NB4 (cell line): ENCODE measurements around the gene VDAC1.

ENCODE experiments used
- MYC ChIP-seq: IDR thresholded peaks from 2 replicates; pipeline ENCODE4 v1.6.1; 2011; ENCODE audit warnings: low read depth, low read length
- POLR2A ChIP-seq: IDR thresholded peaks from 2 replicates; pipeline ENCODE4 v1.6.1; 2011; ENCODE audit warnings: mild to moderate bottlenecking; ENCODE audit not compliant: insufficient read length; ENCODE audit errors: extremely low read depth
- TF ChIP-seq, protein P1 (sequence below): IDR thresholded peaks from one replicate; pipeline ENCODE4 v1.5.1; 2012; ENCODE audit warnings: low read depth, low read length
- TF ChIP-seq, protein P2 (sequence below): IDR thresholded peaks from 2 replicates; pipeline ENCODE4 v1.6.1; 2011; ENCODE audit warnings: low read depth, low read length

GRCh38 chr5:133925866-133926488, 78.8 kb downstream of the VDAC1 start:
- no peak for TF ChIP-seq POLR2A
- TF ChIP-seq, protein P1, sequence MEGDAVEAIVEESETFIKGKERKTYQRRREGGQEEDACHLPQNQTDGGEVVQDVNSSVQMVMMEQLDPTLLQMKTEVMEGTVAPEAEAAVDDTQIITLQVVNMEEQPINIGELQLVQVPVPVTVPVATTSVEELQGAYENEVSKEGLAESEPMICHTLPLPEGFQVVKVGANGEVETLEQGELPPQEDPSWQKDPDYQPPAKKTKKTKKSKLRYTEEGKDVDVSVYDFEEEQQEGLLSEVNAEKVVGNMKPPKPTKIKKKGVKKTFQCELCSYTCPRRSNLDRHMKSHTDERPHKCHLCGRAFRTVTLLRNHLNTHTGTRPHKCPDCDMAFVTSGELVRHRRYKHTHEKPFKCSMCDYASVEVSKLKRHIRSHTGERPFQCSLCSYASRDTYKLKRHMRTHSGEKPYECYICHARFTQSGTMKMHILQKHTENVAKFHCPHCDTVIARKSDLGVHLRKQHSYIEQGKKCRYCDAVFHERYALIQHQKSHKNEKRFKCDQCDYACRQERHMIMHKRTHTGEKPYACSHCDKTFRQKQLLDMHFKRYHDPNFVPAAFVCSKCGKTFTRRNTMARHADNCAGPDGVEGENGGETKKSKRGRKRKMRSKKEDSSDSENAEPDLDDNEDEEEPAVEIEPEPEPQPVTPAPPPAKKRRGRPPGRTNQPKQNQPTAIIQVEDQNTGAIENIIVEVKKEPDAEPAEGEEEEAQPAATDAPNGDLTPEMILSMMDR: no peak
- TF ChIP-seq, protein P2, sequence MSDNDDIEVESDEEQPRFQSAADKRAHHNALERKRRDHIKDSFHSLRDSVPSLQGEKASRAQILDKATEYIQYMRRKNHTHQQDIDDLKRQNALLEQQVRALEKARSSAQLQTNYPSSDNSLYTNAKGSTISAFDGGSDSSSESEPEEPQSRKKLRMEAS: no peak
- no peak for TF ChIP-seq MYC
